HG03095 (cell line): ENCODE measurements around the gene SHROOM3.

Experiments used
- ATAC-seq: cut with Tn5 transposase; IDR thresholded peaks from one replicate; pipeline ENCODE4 v1.9.1; 2021; ENCODE audit warnings: moderate library complexity; ENCODE audit not compliant: unreplicated experiment

Gene SHROOM3

DNA sequence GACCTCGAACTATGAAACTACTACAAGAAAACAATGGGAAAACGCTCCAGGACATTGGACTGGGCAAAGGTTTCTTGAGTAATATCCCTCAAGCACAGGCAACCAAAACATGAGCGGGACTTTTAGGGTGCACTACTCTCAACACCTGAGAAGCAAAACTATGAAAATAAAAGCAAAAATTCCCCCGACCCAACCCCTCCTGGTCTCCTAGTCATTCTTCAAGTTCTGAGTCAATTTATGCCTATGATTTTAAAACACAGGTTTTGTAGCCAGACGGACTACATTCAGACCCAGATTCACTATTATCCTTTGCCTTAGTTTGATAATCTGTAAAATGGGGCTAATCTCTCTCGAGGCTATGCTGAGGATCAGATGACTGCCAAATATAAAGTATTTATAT lies 365.9 kb downstream of the SHROOM3 start:
- peak; percentile 83 for ATAC-seq

DNA sequence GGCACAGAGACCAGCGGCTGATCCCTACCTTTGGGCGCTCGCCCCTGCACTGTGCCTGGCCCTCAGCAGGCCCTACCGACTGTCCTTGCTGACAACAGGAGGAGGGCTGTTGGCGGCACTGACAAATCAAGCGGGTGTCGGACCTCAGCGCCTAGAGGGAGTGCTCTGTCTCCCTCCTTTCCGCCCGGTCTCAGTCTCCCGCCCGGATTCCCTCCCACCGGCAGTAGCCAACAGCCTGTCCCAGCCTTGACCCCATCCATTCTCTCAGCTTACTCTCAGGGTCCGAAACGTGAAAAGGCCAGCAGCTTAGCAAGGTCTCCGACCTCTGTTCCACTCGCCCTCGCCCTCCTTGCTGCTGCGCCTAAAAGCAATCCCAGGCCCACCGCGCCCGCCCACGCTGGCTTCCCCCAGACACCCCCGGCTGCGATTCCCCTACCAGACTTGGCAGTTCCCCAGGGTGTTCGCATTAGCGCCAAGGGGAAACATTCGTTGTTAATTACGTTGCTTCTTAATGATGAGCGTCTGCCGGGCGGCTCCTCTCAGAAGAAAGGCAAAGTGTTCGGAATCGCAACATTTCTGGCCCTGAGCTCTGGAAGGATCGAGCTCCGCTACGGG lies 366.7 kb downstream of the SHROOM3 start:
- ATAC-seq, result no peak

DNA sequence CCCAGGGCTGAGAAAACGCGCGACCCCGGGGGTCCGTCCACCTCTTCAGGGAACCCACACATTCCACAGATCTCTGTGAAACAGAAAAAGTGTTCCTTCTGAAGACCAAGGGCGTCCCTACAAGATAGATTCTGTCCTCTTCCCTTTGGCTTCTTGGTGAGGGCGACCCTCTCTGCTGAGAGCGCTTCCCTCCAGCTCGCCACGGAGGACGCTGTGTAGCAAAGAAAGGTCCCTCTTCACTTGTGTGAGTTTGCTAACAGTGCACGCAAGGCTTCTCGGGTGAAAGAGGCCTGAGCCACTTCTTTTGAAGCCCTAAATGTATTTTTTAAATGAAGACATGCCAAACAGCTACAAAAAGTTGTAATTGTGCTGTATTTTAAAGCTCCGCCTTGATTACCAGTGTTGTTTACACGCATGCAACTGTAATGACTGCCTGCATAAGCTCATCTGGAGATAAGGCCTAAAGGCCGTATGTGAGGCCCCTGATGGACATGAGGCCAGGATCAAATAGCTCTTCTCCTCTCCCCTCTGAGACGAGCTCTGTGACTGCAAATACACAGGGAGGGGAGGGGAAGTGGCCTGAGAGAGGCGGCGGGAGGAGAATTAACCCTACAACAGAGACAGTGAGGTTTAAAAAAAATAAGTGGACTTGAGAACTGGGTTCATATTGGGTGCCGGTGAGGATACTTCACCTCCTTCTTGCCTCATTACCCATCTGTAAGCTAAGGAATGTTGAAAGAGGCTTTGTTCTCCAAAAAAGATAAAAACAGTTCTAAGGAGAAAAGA lies 367.4 kb downstream of the SHROOM3 start:
- ATAC-seq, result no peak

DNA sequence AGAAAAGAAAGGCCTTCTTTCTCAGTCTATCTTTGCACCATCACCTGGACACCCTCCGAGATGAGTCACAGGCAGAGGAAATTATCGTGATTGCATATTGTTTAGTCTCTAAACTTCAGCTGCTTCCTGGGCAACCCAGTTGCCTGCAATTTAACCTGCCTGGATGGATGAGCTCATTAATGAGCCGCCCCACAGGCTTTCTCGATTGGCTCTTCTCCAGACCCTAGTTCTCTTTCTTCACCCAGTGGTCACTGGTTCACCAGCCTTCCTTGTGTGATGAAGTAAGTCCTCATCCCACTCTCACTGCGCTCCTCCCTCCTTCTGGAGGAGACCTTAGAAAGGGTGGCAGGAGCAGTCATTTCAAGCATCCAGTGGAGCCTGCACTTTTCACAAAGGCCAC lies 368.5 kb downstream of the SHROOM3 start:
- no peak for ATAC-seq

DNA sequence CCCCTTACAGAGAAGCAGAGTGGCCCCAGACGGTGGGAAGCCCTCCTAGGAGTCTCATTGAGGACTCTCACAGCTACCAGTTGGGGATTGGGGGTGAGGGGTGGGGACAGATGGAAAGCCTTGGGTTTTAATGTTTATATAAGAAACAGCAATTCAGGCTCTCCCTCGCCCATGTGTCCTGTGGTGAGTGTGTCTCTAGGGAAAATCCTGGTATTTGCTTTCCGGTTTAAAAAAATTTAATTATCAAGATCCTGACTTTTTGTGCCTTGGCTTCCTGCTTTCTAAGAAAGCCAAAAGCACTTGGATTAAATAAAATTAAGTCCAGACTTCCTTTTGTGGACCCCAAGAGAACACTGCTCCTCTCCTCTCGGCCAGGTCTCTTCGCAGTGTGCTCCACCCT lies 369.1 kb downstream of the SHROOM3 start:
- no peak for ATAC-seq

DNA sequence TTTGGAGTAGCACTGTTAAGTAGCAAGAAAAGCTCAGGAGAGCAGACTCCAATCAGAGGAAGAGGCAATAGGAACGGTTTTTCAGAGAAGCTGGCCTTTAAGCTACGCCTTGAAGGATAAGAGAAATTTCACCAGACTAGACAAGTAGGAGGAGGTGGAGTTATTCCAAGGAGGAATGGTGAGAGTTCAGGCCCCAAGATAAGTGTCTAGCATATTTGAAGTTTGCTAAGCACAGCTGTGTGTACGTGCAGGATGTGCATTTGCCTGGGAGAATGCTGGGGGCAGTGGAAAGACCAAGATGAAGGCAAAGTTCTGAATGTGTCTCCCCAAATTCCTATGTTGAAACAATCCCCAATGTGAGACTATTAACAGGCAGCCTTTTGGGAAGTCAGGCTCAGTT lies 371.3 kb downstream of the SHROOM3 start:
- ATAC-seq, result no peak

DNA sequence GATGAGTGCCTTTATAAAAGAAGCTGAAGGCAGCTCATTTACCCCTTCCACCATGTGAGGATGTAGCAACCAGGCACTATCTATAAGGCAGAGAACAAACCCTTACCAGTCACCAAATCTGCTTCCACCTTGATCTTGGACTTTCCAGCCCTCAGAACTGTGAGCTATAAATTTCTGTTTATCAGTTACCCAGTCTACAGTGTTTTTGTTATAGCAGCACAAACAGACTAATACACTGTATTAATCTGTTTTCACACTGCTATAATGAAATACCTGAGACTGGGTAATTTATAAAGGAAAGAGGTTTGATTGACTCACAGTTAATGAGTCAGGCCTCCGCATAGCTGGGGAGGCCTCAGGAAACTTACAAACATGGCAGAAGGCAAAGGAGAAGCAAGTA lies 371.7 kb downstream of the SHROOM3 start:
- ATAC-seq, result no peak

DNA sequence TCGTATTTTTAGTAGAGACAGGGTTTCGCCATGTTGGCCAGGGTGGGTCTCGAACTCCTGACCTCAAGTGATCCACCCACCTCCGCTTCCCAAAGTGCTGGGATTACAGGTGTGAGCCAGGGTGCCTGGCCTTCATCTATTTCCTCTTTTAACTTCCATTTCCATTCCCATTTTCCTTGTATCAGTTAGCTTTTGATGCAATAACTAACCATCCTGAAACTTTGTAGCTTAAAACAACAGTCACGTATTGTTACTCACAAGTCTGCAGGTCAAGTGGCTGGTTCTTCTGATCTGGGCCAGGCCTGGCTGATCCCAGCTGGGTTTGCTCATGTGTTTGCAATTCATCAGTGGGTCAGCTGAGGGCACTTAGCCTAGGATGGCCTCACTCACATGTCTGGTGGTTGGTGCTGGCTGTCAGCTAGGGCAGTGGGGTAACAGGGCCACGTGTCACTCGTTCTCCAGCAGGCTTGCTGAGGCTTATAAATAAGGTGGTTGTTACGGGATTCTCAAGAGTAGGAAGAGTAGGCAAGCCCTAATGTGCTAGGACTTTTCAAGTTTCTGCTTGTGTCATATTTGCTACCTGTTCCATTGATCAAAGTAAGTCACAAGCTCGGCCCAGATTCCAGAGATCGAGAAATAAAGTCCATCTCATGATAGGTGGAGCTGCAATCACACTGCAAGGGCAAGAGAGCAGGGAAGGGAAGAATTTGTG lies 374.7 kb downstream of the SHROOM3 start:
- no peak for ATAC-seq

DNA sequence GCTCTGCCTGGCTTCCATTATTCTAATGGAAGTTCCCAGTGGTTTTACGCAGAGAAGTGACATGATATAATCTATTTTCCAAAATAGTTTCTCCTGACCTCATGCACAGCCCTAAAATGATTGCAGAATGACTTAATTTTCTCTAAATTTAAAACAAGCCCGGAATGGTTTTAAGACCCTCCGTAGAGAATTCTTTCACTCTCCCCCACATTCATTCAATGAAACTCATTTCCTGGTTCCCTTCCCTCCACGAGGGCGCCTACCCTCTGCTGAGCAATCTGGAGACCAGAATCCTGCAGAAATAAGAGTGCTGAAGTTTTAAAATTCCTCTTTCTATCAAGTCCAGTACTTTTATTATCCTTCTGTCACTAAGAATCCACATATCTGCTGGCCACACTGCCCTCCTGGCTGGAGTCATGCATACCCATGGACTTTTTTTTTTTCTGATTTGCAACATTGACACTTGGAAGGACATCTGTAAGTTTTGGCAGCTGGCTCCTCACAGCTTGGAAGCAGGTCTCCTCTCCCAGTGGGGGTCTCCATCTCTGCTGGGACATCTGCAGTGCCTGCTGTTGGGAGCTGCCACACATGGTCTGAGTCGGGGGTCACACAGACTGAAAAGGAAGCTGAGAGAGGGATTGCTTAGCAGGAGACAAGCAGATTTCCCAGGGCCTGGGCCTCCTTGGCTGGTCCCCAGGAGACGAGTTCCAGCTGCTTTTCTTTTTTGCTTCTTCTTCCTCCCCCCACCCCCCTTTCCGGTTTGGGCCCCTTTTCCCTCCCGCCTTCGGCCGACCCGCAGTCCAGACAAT lies 376.8 kb downstream of the SHROOM3 start:
- ATAC-seq, result no peak

DNA sequence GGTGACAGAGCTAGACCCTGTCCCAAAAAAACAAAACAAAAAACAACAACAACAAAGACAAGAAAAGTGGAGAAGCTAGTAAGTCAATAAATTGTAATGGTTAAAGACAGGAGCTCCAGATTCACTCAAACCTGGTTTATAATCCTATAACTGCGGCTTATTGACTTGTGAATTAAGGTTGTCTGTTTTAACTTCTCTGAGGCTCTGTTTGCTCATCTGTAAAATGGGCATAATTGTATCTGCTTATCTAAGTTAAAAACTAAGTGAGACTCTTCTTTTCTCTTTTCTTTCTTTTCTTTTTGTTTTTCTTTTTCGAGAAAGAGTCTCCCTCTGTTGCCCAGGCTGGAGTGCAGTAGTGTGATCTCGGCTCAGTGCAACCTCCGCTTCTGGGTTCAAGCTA lies 378.0 kb downstream of the SHROOM3 start:
- no peak for ATAC-seq

DNA sequence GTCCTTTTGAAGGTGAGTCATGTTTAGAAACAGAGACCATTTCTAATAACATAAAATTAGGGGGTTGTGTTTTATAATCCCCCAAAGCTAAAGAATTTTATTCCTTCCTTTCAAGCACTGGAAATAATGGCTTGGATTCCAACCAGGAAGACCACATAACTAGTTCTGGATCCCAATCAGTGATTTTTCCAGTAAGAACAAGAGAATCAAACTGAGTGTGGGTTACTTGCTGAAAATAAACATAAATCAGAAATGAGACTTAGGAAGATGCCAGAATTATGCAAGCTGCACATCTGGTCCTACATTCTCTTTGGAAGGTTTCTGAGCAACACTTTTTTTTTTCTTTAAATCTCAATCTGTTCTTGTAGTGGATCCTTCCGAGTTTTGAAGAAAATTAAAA lies 386.6 kb downstream of the SHROOM3 start:
- no peak for ATAC-seq

DNA sequence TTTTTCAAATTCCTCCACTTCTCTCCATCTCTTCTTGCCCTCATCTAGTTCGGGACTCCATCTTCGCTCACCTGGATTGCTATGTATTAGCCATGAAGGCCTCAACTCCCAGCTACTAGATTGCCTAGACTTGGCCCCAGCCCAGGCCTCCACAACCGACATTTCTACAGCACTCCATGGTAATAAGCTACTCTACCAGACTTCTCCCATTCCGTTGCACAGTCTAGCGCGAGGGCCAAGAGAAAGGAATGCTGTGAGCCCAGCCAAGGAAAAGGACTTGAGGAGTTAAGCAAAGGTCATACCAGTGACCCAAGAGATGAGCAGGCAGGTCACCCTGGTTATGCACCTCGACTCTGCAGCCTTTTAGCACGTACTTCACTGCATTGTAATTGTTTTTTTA lies 387.3 kb downstream of the SHROOM3 start:
- ATAC-seq, result no peak

DNA sequence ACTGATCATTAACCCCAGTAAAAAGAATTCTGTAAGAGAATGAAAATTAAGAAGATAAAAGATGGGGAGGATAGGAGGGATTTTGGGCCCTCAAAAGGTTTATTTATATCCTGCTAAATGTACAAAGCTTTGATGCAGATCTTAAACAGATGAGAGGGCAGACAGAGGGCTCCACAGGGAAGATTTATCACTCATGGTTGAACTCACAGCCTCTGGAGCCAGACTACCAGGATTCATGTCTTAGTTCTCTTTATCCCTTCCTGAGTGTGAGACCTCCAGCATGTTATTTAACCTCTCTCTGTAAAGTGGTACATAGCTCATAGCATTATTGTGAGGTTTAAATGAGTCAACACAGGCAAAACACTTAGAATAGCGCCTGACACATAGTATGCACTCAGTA lies 388.5 kb downstream of the SHROOM3 start:
- no peak for ATAC-seq

DNA sequence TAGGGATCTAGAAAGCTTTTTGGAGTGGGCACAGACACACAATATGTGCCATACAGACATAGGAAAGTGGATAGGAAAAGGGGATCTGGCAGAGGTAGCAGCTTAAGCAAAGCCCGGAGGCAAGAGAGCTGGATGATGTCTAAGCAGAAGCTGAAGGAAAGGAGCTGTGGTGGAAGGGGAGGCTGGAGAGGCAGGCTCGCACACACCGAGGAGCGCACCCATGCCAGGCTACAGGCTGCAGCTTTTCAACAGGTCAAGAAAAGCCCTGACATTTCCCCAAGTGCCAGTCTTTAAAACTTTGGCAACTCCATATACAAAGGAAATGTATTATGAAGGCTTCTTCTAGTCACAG lies 395.6 kb downstream of the SHROOM3 start:
- ATAC-seq, result no peak

DNA sequence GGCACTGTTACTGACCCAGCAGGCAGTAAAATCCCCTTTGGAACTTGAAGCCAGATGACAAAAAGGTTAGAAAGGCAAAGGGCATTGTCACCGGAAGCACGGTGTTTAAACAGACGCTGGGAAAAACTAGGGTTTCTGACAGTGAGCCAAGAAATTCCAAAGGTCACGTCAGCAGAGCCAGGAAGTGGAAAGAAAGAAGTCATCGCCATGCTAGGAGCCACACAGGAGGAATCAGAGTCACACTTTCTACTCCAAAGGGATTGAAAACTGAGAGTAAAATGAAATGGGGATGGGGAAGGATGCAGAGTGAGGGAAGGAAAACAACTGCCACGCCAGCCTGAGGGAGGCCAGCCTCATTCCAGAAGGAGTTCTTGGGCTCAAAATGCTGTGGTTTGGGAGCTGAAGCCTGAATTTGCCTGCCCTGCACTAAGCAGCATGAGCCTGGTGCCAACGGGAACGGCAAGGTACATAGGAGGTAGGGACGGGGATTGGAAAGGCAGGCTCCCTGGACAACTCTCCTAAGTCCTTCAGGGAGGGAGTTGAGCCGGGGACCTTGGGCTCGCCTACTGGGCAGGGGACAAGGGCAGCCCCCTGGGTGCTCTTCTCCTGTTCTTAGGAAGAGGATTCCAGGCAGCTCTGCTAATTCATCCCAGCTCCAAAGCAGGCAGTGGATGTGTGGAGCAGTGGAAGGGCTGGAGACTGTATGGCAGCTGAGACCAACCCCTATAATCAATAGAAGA lies 396.1 kb downstream of the SHROOM3 start:
- no peak for ATAC-seq

DNA sequence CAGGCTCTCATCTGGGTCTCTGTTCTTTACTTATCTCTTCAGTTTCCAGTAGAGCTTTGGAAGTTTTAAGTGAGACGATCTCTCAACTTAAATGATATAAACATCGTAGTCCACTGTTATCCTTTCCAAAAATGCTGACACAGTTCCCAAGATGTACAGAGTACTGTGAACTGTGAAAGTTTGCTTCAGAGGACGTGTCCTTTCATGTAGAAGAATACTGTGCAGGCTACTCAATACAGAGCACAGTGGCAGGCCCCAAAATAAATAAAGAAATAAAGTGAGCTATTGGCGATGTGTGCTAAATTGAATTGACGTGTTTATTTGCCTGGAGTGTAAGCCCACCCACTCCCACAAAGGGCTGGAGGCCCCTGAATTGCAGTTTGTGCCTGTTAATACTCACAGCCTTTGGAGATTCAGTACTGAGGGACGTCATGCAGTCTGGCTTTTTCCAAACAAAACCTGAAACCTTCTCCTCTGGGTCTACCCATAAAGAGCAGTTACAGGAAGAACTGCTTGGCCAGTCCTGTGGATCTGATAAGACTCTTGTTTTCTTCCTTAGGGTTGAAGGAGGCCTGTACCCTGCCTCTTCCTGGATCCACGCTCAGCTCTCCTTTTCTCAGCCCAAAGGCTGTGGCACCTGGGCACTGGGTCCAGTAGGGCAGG lies 396.8 kb downstream of the SHROOM3 start:
- no peak for ATAC-seq
